Transverse colon (tissue), 4 donors: Measurements from ENCODE around the gene SPOCK3. TPM values are rescaled to one million over a fixed set of nuclear protein-coding genes. Genes with fewer than 3 reads are reported as not detected.
"Not testable (repeated sequence)": the region's sequence is repeated elsewhere in the genome, so short reads cannot be mapped to it uniquely, and the experiment has no call there.

Experiments
- DNase-seq: peaks from one replicate; pipeline ENCODE4 v3.0.0-alpha.2; 2019
- H3K27ac ChIP-seq, 4 donors: fragments of 200-600 bp; sonication (generic); 2 replicates each; pipeline ENCODE4 v1.5.1; 2016 to 2018; ENCODE audit warnings: inconsistent platforms in 4 of 4
- H3K27me3 ChIP-seq: fragments of 200-600 bp; sonication (generic); 2 replicates; pipeline ENCODE4 v1.5.1; 2017; ENCODE audit warnings: inconsistent platforms
- H3K36me3 ChIP-seq, 4 donors: fragments of 200-600 bp; sonication (generic); 2 replicates each; pipeline ENCODE4 v1.5.1; 2017 to 2019; ENCODE audit warnings: inconsistent platforms in 4 of 4
- H3K4me1 ChIP-seq, 4 donors: fragments of 200-600 bp; sonication (generic); 2 replicates each; pipeline ENCODE4 v1.5.1; 2017 to 2020; ENCODE audit warnings: inconsistent platforms in 4 of 4
- H3K4me3 ChIP-seq, 4 donors: fragments of 200-600 bp; sonication (generic); 1 replicate in 1 of 4; 2 replicates in 3 of 4; pipeline versions ENCODE4 v1.5.1 to v1.6.1; 2017 to 2019; ENCODE audit warnings: inconsistent platforms in 4 of 4
- H3K9me3 ChIP-seq, 2 donors: fragments of 200-600 bp; sonication (generic); 2 replicates each; pipeline ENCODE4 v1.5.1; 2017 to 2019; ENCODE audit warnings: inconsistent platforms in 2 of 2
- EP300 ChIP-seq: sonication (generic); formaldehyde crosslinking; IDR thresholded peaks from one replicate; pipeline ENCODE4 v1.6.1; 2017; ENCODE audit warnings: antibody characterized with exemption, low read depth
- POLR2A ChIP-seq: fragments of 450-650 bp; IDR thresholded peaks from one replicate; pipeline ENCODE4 v1.6.1; 2016; ENCODE audit warnings: antibody characterized with exemption, mild to moderate bottlenecking, moderate library complexity
- POLR2AphosphoS5 ChIP-seq, 3 donors: sonication (generic); formaldehyde crosslinking; IDR thresholded peaks; one replicate each; pipeline ENCODE4 v1.6.1; 2016; ENCODE audit warnings: antibody characterized with exemption in 3 of 3
- WGBS, 2 donors: methylation state at CpG; one replicate each; pipeline ENCODE4 v1.1.5; 2018; ENCODE audit warnings: low coverage in 1 of 2; 5-methylcytosine and 5-hydroxymethylcytosine counted together
- in situ Hi-C, 4 donors: fragments of 200-750 bp; cut with MboI; loops; one replicate each; pipeline versions ENCODE4 v1.15.0 to v1.15.1; 2017; ENCODE audit warnings: low sequenced_read_pairs in 3 of 4, low pct_ligation_motif_present in 1 of 4, low pct_unique_long_range_greater_than_20kb in 1 of 4
- intact Hi-C: fragments of 100-400 bp; cut with DNase I; formaldehyde crosslinking; loops from one replicate; pipeline ENCODE4 v1.15.1; 2023; ENCODE audit warnings: low total_unique reads
- total RNA-seq, 4 donors: library from RNA; depleted of rRNA; stranded (reverse); fragments of >200 nt; gene quantifications; one replicate each; pipeline ENCODE4 v1.1.0, GENCODE V29; 2016
- TF ChIP-seq, protein P1 (sequence below), 5 experiments: fragments of 200-600 bp in 3 of 5; fragments of 450-650 bp in 2 of 5; sonication (generic) in 3 of 5; IDR thresholded peaks; 1 replicate in 2 of 5; 2 replicates in 3 of 5; pipeline ENCODE4 v1.5.1; 2016 to 2017; ENCODE audit warnings: antibody characterized with exemption in 5 of 5, inconsistent platforms in 3 of 5, mild to moderate bottlenecking in 2 of 5, moderate library complexity in 1 of 5

SPOCK3 gene
- total RNA-seq, 4 donors from 2014 or later, result 0.27 to 0.64 TPM; not detected in 2

DNA sequence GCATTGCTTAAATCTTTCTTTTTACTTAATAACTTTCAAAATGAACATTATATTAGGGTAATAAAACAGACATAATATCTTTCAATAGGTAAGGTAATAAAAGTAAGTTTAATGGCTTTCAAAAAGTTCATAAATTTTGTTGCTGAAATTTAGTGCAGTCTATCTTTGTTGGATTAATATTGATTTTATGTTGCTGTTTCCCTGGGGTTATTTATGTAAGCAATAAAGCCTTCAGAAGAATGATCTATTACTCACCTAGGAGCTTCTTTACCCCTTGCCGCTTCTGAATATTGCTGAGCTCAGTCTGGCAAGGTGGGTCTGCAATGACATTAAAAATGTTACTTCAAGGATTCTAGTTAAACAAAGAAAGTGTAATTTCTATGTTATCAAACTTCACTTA lies 492.6 kb downstream of the SPOCK3 start:
- Histone ChIP-seq H3K4me1 (no peaks in the 10 kb centered on the region), H3K27me3 (no peaks in the 10 kb centered on the region), H3K36me3 (no peaks in the 10 kb centered on the region), H3K9me3 (no peaks in the 10 kb centered on the region), H3K4me3 (no peak overlapping the region), H3K27ac (no peak overlapping the region)
- 43 to 71% methylated on average over 1 of the region's 1 CpG for WGBS, 2 donors
- intact Hi-C loops, result no loop called here
- no peak for DNase-seq
- in situ Hi-C loops, result no loop called here
- TF ChIP-seq, protein P1, sequence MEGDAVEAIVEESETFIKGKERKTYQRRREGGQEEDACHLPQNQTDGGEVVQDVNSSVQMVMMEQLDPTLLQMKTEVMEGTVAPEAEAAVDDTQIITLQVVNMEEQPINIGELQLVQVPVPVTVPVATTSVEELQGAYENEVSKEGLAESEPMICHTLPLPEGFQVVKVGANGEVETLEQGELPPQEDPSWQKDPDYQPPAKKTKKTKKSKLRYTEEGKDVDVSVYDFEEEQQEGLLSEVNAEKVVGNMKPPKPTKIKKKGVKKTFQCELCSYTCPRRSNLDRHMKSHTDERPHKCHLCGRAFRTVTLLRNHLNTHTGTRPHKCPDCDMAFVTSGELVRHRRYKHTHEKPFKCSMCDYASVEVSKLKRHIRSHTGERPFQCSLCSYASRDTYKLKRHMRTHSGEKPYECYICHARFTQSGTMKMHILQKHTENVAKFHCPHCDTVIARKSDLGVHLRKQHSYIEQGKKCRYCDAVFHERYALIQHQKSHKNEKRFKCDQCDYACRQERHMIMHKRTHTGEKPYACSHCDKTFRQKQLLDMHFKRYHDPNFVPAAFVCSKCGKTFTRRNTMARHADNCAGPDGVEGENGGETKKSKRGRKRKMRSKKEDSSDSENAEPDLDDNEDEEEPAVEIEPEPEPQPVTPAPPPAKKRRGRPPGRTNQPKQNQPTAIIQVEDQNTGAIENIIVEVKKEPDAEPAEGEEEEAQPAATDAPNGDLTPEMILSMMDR (IDR thresholded peaks at IDR 0.05), result no peak
- TF ChIP-seq EP300, result no peak
- TF ChIP-seq POLR2A, result no peak
- no peak for TF ChIP-seq POLR2AphosphoS5 (IDR thresholded peaks at IDR 0.05)

- H3K4me3 ChIP-seq, H3K36me3 ChIP-seq, in situ Hi-C loops, H3K4me1 ChIP-seq, intact Hi-C loops, H3K27ac ChIP-seq, H3K9me3 ChIP-seq, H3K27me3 ChIP-seq, DNase-seq: not testable (repeated sequence)
- WGBS, 2 donors, result 80 to 93% methylated on average over 2 to 4 of the region's 4 CpGs
Observed at GRCh38 chr4:166739215-166739614, 495.1 kb downstream of the SPOCK3 start.

GRCh38 chr4:166737430-166737829 lies 496.9 kb downstream of the SPOCK3 start:
- no peak for TF ChIP-seq EP300
- TF ChIP-seq, protein P1 (IDR thresholded peaks at IDR 0.05), result no peak
- no peak for TF ChIP-seq POLR2A
- TF ChIP-seq POLR2AphosphoS5 (IDR thresholded peaks at IDR 0.05), result no peak
- DNase-seq, result no peak
- intact Hi-C loops (no loop called here), in situ Hi-C loops (no loop called here)
- Histone ChIP-seq H3K9me3 (no peaks in the 10 kb centered on the region), H3K27me3 (no peaks in the 10 kb centered on the region), H3K27ac (no peak overlapping the region), H3K36me3 (no peaks in the 10 kb centered on the region), H3K4me1 (no peaks in the 10 kb centered on the region), H3K4me3 (no peak overlapping the region)

DNA sequence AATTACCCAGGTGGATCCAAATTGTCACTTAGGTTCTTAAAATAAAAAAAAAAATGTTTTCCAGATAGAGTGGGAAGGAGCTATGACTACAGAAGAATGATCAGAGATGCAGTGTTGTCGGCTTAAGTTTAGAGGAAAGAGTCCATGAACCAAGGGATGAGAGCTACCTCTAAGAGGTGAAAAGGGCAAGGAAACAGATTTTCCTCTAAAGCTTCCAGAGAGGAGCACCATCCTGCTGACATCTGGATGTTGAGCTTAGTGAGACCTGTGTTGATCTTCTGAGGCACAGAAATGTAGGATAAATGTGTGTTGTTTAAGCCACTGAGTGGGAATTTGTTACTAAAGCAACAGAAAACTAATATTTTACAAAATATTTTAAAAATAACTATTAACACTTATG lies 498.7 kb downstream of the SPOCK3 start:
- Histone ChIP-seq H3K36me3 (no peaks in the 10 kb centered on the region), H3K27me3 (no peaks in the 10 kb centered on the region), H3K27ac (no peak overlapping the region), H3K4me3 (no peak overlapping the region), H3K9me3 (no peaks in the 10 kb centered on the region), H3K4me1 (no peaks in the 10 kb centered on the region)
- intact Hi-C loops, result no loop called here
- in situ Hi-C loops, result no loop called here
- 83 to 88% methylated on average over 1 of the region's 1 CpG for WGBS, 2 donors
- TF ChIP-seq, protein P1 (IDR thresholded peaks at IDR 0.05), result no peak
- TF ChIP-seq POLR2AphosphoS5 (IDR thresholded peaks at IDR 0.05) (no peak), EP300 (no peak), POLR2A (no peak)
- no peak for DNase-seq

DNA sequence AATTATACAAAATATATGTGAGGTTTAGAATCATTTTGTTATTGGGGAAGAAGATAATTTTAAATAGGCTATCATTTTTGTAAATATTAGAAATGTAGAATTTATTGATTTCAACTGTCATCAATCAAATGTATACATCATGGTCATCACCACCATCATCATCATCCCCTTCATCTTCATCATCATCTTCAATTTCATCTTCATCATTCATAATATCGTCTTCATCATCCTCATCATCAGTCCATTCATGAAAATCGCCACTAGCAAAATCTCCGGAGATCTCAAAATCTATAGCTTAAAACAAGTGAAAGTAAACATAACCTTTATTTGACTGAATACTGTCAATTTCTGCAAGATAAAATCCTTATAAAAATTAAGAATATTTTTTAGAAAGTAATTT lies 499.5 kb downstream of the SPOCK3 start:
- Histone ChIP-seq H3K27me3 (no peaks in the 10 kb centered on the region), H3K27ac (no peak overlapping the region), H3K9me3 (no peaks in the 10 kb centered on the region), H3K4me3 (no peak overlapping the region), H3K36me3 (no peaks in the 10 kb centered on the region), H3K4me1 (no peaks in the 10 kb centered on the region)
- intact Hi-C loops, result no loop called here
- TF ChIP-seq EP300 (no peak), POLR2AphosphoS5 (IDR thresholded peaks at IDR 0.05) (no peak), POLR2A (no peak)
- TF ChIP-seq, protein P1 (IDR thresholded peaks at IDR 0.05), result no peak
- in situ Hi-C loops, result no loop called here
- DNase-seq, result no peak
- WGBS, 2 donors, result 78 to 92% methylated on average over 3 of the region's 3 CpGs
